Peyer's patch (tissue), 4 donors: ENCODE measurements around the gene KRT9.

Experiments
- POLR2A ChIP-seq, 2 donors: fragments of 450-650 bp; IDR thresholded peaks; one replicate each; pipeline ENCODE4 v1.5.1; 2017; ENCODE audit warnings: antibody characterized with exemption in 2 of 2, mild to moderate bottlenecking in 2 of 2, moderate library complexity in 2 of 2
- TF ChIP-seq, protein P1 (sequence below), 6 experiments: fragments of 450-650 bp in 4 of 6; fragments of 200-600 bp in 2 of 6; sonication (generic) in 1 of 6; IDR thresholded peaks; one replicate each; pipeline ENCODE4 v1.5.1; 2017 to 2019; ENCODE audit warnings: antibody characterized with exemption in 6 of 6, mild to moderate bottlenecking in 3 of 6, moderate library complexity in 1 of 6

DNA sequence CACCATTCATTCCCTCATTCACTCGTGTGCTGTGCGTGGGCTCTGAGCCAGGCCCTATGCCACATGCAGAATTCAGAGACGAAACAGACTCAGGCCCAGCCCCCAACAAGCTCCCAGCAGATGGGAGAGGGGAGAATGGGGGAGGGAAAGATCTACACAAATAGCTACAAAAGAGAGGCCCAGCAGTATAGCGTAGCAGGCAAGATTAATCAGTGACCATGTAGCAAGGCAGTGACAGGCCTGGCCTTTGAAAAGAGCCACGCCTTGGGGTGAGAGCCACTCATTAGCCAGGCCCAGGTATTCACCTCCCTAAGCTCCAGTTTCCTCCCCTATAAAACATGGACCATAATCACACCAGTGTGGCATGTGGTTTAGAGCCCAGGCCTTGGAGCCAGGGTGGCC, 27.4 kb downstream of the KRT9 start:
- TF ChIP-seq, protein P1, sequence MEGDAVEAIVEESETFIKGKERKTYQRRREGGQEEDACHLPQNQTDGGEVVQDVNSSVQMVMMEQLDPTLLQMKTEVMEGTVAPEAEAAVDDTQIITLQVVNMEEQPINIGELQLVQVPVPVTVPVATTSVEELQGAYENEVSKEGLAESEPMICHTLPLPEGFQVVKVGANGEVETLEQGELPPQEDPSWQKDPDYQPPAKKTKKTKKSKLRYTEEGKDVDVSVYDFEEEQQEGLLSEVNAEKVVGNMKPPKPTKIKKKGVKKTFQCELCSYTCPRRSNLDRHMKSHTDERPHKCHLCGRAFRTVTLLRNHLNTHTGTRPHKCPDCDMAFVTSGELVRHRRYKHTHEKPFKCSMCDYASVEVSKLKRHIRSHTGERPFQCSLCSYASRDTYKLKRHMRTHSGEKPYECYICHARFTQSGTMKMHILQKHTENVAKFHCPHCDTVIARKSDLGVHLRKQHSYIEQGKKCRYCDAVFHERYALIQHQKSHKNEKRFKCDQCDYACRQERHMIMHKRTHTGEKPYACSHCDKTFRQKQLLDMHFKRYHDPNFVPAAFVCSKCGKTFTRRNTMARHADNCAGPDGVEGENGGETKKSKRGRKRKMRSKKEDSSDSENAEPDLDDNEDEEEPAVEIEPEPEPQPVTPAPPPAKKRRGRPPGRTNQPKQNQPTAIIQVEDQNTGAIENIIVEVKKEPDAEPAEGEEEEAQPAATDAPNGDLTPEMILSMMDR (IDR thresholded peaks at IDR 0.05): no peak
- TF ChIP-seq POLR2A (IDR thresholded peaks at IDR 0.05): peak in 1 of 2 donors; percentile 79
